B cell (primary cell): ENCODE results near the gene PDZD2. TPM values are rescaled to one million over a fixed set of nuclear protein-coding genes. Genes with fewer than 3 reads are reported as not detected.
"Not testable (repeated sequence)": the region's sequence is repeated elsewhere in the genome, so short reads cannot be mapped to it uniquely, and the experiment has no call there.

Source experiments
- ATAC-seq: fragments of 200-7000 bp; cut with Tn5 transposase; one replicate; pipeline ENCODE4 v1.10.0; 2021; ENCODE audit warnings: low read depth, mild to moderate bottlenecking, moderate number of reproducible peaks, moderate library complexity
- CTCF ChIA-PET: fragments of 350-600 bp; sonication (Branson Sonifier 250); formaldehyde crosslinking; loops from one replicate; lab custom pipeline; 2021; ENCODE audit warnings: antibody characterized with exemption, inconsistent platforms; lab: Charles Lee
- POLR2A ChIA-PET: fragments of 350-600 bp; sonication (Branson Sonifier 250); formaldehyde crosslinking; loops from one replicate; lab custom pipeline; 2021; ENCODE audit warnings: antibody characterized with exemption; lab: Charles Lee
- DNase-seq: peaks from one replicate; pipeline ENCODE4 v3.0.0; 2013
- H2AFZ ChIP-seq: 2 replicates; pipeline ENCODE4 v1.6.1; 2012; ENCODE audit warnings: mild to moderate bottlenecking, low read depth, low read length; ENCODE audit not compliant: insufficient read depth, poor library complexity, severe bottlenecking
- H3K27ac ChIP-seq, 2 donors: 1 replicate in 1 of 2; 2 replicates in 1 of 2; pipeline ENCODE4 v1.5.1; 2012 to 2013; ENCODE audit warnings: low read length in 2 of 2, mild to moderate bottlenecking in 2 of 2, moderate library complexity in 1 of 2
- H3K27me3 ChIP-seq, 4 experiments: fragments of 200-600 bp in 1 of 4; sonication (generic) in 1 of 4; replicated peaks in 1 of 4; 1 replicate in 2 of 4; 2 replicates in 2 of 4; pipeline versions ENCODE4 v1.6.1 to v1.7.0; 2013 to 2016; ENCODE audit warnings: low read length in 3 of 4, mild to moderate bottlenecking in 2 of 4, mixed read lengths in 1 of 4, moderate library complexity in 1 of 4; ENCODE audit not compliant: insufficient read depth in 4 of 4, control insufficient read depth in 3 of 4; ENCODE audit errors: control extremely low read depth in 1 of 4
- H3K36me3 ChIP-seq, 2 experiments: replicated peaks in 1 of 2; 1 replicate in 1 of 2; 2 replicates in 1 of 2; pipeline versions ENCODE4 v1.6.1 to v1.7.1; 2013; ENCODE audit warnings: low read length in 1 of 2; ENCODE audit not compliant: insufficient read depth in 2 of 2, control insufficient read depth in 1 of 2; ENCODE audit errors: control extremely low read depth in 1 of 2, extremely low read depth in 1 of 2
- H3K4me1 ChIP-seq, 2 donors: fragments of 200-600 bp in 1 of 2; sonication (generic) in 1 of 2; 1 replicate in 1 of 2; 2 replicates in 1 of 2; pipeline versions ENCODE4 v1.5.1 to v1.6.1; 2013 to 2017; ENCODE audit warnings: low read length in 2 of 2; ENCODE audit not compliant: control insufficient read depth in 2 of 2, insufficient read depth in 2 of 2
- H3K4me2 ChIP-seq: replicated peaks from 2 replicates; pipeline ENCODE3; 2012; ENCODE audit warnings: mild to moderate bottlenecking, low read depth, low read length; ENCODE audit not compliant: poor library complexity, severe bottlenecking
- H3K4me3 ChIP-seq, 5 experiments: fragments of 200-600 bp in 1 of 5; sonication (generic) in 1 of 5; 1 replicate in 3 of 5; 2 replicates in 2 of 5; pipeline versions ENCODE4 v1.5.1 to v1.7.0; 2011 to 2016; ENCODE audit warnings: low read length in 4 of 5, mild to moderate bottlenecking in 4 of 5, low read depth in 2 of 5, control low read depth in 1 of 5, moderate library complexity in 1 of 5; ENCODE audit not compliant: insufficient read depth in 1 of 5; ENCODE audit errors: control extremely low read depth in 1 of 5, extremely low read depth in 1 of 5
- H3K79me2 ChIP-seq: fragments of 200-600 bp; sonication (generic); one replicate; pipeline ENCODE4 v1.6.0; 2016; ENCODE audit warnings: low read length; ENCODE audit not compliant: control insufficient read depth, insufficient read depth
- H3K9ac ChIP-seq: fragments of 200-600 bp; sonication (generic); 2 replicates; pipeline ENCODE4 v1.6.1; 2017; ENCODE audit warnings: mild to moderate bottlenecking, low read length, moderate library complexity
- H3K9me3 ChIP-seq, 3 donors: one replicate each; pipeline versions ENCODE4 v1.6.1 to v1.7.1; 2013; ENCODE audit warnings: low read length in 2 of 3; ENCODE audit not compliant: control insufficient read depth in 2 of 3, insufficient read depth in 1 of 3; ENCODE audit errors: control extremely low read depth in 1 of 3
- H4K20me1 ChIP-seq: 2 replicates; pipeline ENCODE4 v1.6.0; 2012; ENCODE audit warnings: mild to moderate bottlenecking, low read length; ENCODE audit not compliant: insufficient read depth, control insufficient read depth, poor library complexity, severe bottlenecking
- H3K27ac Mint-ChIP-seq: one replicate; pipeline ENCODE4 v1.8.0; 2021; ENCODE audit warnings: mixed read lengths
- H3K27me3 Mint-ChIP-seq: one replicate; pipeline ENCODE4 v1.8.0; 2021; ENCODE audit warnings: mixed read lengths
- H3K4me1 Mint-ChIP-seq: one replicate; pipeline ENCODE4 v1.8.0; 2021; ENCODE audit warnings: mixed read lengths
- H3K4me3 Mint-ChIP-seq: one replicate; pipeline ENCODE4 v1.8.0; 2021; ENCODE audit warnings: mixed read lengths
- H3K9me3 Mint-ChIP-seq: one replicate; pipeline ENCODE4 v1.8.0; 2022; ENCODE audit warnings: mixed read lengths; ENCODE audit not compliant: insufficient read depth
- CTCF ChIP-seq: fragments of 200-600 bp; IDR thresholded peaks from one replicate; pipeline ENCODE4 v1.8.0; 2022; ENCODE audit warnings: antibody characterized with exemption, mild to moderate bottlenecking
- EZH2 ChIP-seq: IDR thresholded peaks from 2 replicates; pipeline ENCODE4 v1.6.1; 2012; ENCODE audit warnings: borderline replicate concordance, low read depth, mild to moderate bottlenecking, moderate library complexity, low read length; ENCODE audit not compliant: insufficient read depth, poor library complexity, severe bottlenecking
- WGBS: methylation state at CpG from one replicate; pipeline ENCODE4 v1.1.5; 2013; ENCODE audit warnings: missing lambda C conversion rate; ENCODE audit not compliant: insufficient coverage; 5-methylcytosine and 5-hydroxymethylcytosine counted together
- intact Hi-C: fragments of 100-400 bp; cut with micrococcal nuclease; formaldehyde crosslinking; loops from one replicate; pipeline ENCODE4 v1.10.0; 2022
- polyA plus RNA-seq: library from polyadenylated mRNA; depleted of rRNA; stranded (reverse); fragments of >200 nt; gene quantifications from 2 replicates; pipeline ENCODE4 v1.2.3, GENCODE V29; 2012
- total RNA-seq, 2 donors: library from RNA; stranded (reverse); fragments of 120-200 nt in 1 of 2; gene quantifications; 1 replicate in 1 of 2; 2 replicates in 1 of 2; pipeline versions ENCODE4 v1.2.3 to v1.2.4, GENCODE V29; 2013 to 2022

Gene PDZD2
- total and polyA plus RNA-seq, 2 donors (not counting 1 experiment from before 2014, with no cell fraction given): not detected

- ChIA-PET CTCF (no interaction called here), POLR2A (no interaction called here)
- ATAC-seq: no peak
- H3K4me3 Mint-ChIP-seq: no peak overlapping the region
- H3K27me3 Mint-ChIP-seq: peaks cover 4% of the 10 kb centered on the region
- no peak for TF ChIP-seq CTCF
- TF ChIP-seq EZH2: no peak
- no peaks in the 10 kb centered on the region for H3K27me3 ChIP-seq
- H3K9me3 Mint-ChIP-seq: no peaks in the 10 kb centered on the region
- no peaks in the 10 kb centered on the region for H4K20me1 ChIP-seq
- H3K9me3 ChIP-seq: no peaks in the 10 kb centered on the region
- no peaks in the 10 kb centered on the region for H3K4me1 ChIP-seq
- no peak overlapping the region for H3K27ac ChIP-seq
- H3K4me1 Mint-ChIP-seq: no peaks in the 10 kb centered on the region
- no peaks in the 10 kb centered on the region for H3K36me3 ChIP-seq
- no peak overlapping the region for H3K9ac ChIP-seq
- no peak overlapping the region for H3K4me3 ChIP-seq
- intact Hi-C loops: no loop called here
- no peak overlapping the region for H3K27ac Mint-ChIP-seq
- no peak overlapping the region for H3K4me2 ChIP-seq
- no peak for DNase-seq
- no peak overlapping the region for H2AFZ ChIP-seq
- 87% methylated on average over 5 of the region's 6 CpGs for WGBS
- H3K79me2 ChIP-seq: no peaks in the 10 kb centered on the region
Measured at GRCh38 chr5:31682851-31683250, 43.9 kb downstream of the PDZD2 start.

GRCh38 chr5:31688515-31689092 lies 49.7 kb downstream of the PDZD2 start:
- no peak for TF ChIP-seq CTCF
- no peak for TF ChIP-seq EZH2
- POLR2A ChIA-PET: no interaction called here
- Histone ChIP-seq H3K36me3 (no peaks in the 10 kb centered on the region), H3K79me2 (no peaks in the 10 kb centered on the region), H2AFZ (no peak overlapping the region), H4K20me1 (no peaks in the 10 kb centered on the region), H3K4me1 (no peaks in the 10 kb centered on the region), H3K9me3 (peaks cover 0 to 7% (median 0%) of the 10 kb centered on the region in 3 donors), H3K27me3 (no peaks in the 10 kb centered on the region), H3K4me2 (no peak overlapping the region), H3K9ac (no peak overlapping the region), H3K27ac (no peak overlapping the region), H3K4me3 (no peak overlapping the region)
- no peak for DNase-seq
- H3K27me3 Mint-ChIP-seq: peaks cover 4% of the 10 kb centered on the region
- H3K4me3 Mint-ChIP-seq: no peak overlapping the region
- no peak for ATAC-seq
- WGBS: 78% methylated on average over 4 of the region's 6 CpGs
- H3K4me1 Mint-ChIP-seq: no peaks in the 10 kb centered on the region
- CTCF ChIA-PET: no interaction called here
- intact Hi-C loops: no loop called here
- no peak overlapping the region for H3K27ac Mint-ChIP-seq
- no peaks in the 10 kb centered on the region for H3K9me3 Mint-ChIP-seq

- H3K36me3 ChIP-seq, POLR2A ChIA-PET, DNase-seq, ATAC-seq, H3K4me2 ChIP-seq, H3K27me3 Mint-ChIP-seq, H3K27ac Mint-ChIP-seq, H3K27me3 ChIP-seq, H3K27ac ChIP-seq, H3K4me3 Mint-ChIP-seq, H2AFZ ChIP-seq, H3K4me1 Mint-ChIP-seq, CTCF ChIA-PET, H3K4me3 ChIP-seq, H3K9ac ChIP-seq, H3K4me1 ChIP-seq, intact Hi-C loops, H3K9me3 ChIP-seq, H3K9me3 Mint-ChIP-seq, H4K20me1 ChIP-seq, H3K79me2 ChIP-seq: not testable (repeated sequence)
- WGBS: 90% methylated on average over 2 of the region's 6 CpGs
Measured at GRCh38 chr5:31691408-31691807, 52.5 kb downstream of the PDZD2 start.
